H9 (cell line): Measurements from ENCODE around the gene FLACC1. TPM values are rescaled to one million over a fixed set of nuclear protein-coding genes. Genes with fewer than 3 reads are reported as not detected.

Source experiments
- DNase-seq: peaks from one replicate; pipeline ENCODE4 v3.0.0-alpha.2; 2017
- H2AFZ ChIP-seq: one replicate; pipeline ENCODE4 v1.6.1; 2013; ENCODE audit warnings: mild to moderate bottlenecking, low read length, control low read depth, moderate library complexity
- H2AK5ac ChIP-seq: 2 replicates; pipeline ENCODE4 v1.6.1; 2013; ENCODE audit warnings: low read length, control low read depth, mixed read lengths; ENCODE audit not compliant: insufficient read length
- H2BK120ac ChIP-seq: one replicate; pipeline ENCODE4 v1.6.1; 2013; ENCODE audit warnings: low read depth, mild to moderate bottlenecking, low read length, control low read depth, inconsistent platforms; ENCODE audit not compliant: poor library complexity, severe bottlenecking
- H2BK12ac ChIP-seq: 2 replicates; pipeline ENCODE4 v1.6.1; 2013; ENCODE audit warnings: low read length, control low read depth, mixed read lengths, low read depth; ENCODE audit not compliant: insufficient read length
- H2BK15ac ChIP-seq: 2 replicates; pipeline ENCODE4 v1.6.1; 2013; ENCODE audit warnings: low read depth, low read length, control low read depth
- H2BK20ac ChIP-seq: one replicate; pipeline ENCODE4 v1.6.1; 2013; ENCODE audit warnings: low read depth, mild to moderate bottlenecking, low read length, control low read depth, inconsistent platforms; ENCODE audit not compliant: poor library complexity, severe bottlenecking
- H2BK5ac ChIP-seq: 2 replicates; pipeline ENCODE4 v1.6.1; 2013; ENCODE audit warnings: low read length, control low read depth, mixed read lengths; ENCODE audit not compliant: insufficient read length
- H3K14ac ChIP-seq: 2 replicates; pipeline ENCODE4 v1.6.1; 2013; ENCODE audit warnings: low read length, control low read depth; ENCODE audit not compliant: insufficient read depth
- H3K18ac ChIP-seq: 2 replicates; pipeline ENCODE4 v1.6.1; 2013; ENCODE audit warnings: low read depth, mild to moderate bottlenecking, mixed read lengths, low read length, control low read depth; ENCODE audit not compliant: insufficient read length
- H3K23ac ChIP-seq: 2 replicates; pipeline ENCODE4 v1.6.1; 2013; ENCODE audit warnings: low read length, control low read depth, mixed read lengths, low read depth; ENCODE audit not compliant: insufficient read length
- H3K23me2 ChIP-seq: 2 replicates; pipeline ENCODE4 v1.6.1; 2013; ENCODE audit warnings: low read depth, mild to moderate bottlenecking, mixed read lengths, low read length, control low read depth; ENCODE audit not compliant: insufficient read length, poor library complexity, severe bottlenecking
- H3K27ac ChIP-seq: 2 replicates; pipeline ENCODE4 v1.5.1; 2013; ENCODE audit warnings: low read length, control low read depth, mixed read lengths, low read depth; ENCODE audit not compliant: insufficient read length
- H3K27me3 ChIP-seq: 2 replicates; pipeline ENCODE4 v1.6.1; 2013; ENCODE audit warnings: low read length, control low read depth, inconsistent platforms; ENCODE audit not compliant: insufficient read depth
- H3K4ac ChIP-seq: 2 replicates; pipeline ENCODE4 v1.6.1; 2013; ENCODE audit warnings: low read depth, mild to moderate bottlenecking, control low read depth, inconsistent platforms, low read length, moderate library complexity
- H3K4me1 ChIP-seq: 2 replicates; pipeline ENCODE4 v1.6.1; 2013; ENCODE audit warnings: low read length, control low read depth, inconsistent platforms; ENCODE audit not compliant: insufficient read depth
- H3K4me2 ChIP-seq: 2 replicates; pipeline ENCODE4 v1.6.1; 2013; ENCODE audit warnings: low read length, control low read depth, mixed read lengths; ENCODE audit not compliant: insufficient read length, insufficient read depth
- H3K56ac ChIP-seq: 2 replicates; pipeline ENCODE4 v1.6.1; 2013; ENCODE audit warnings: low read depth, mild to moderate bottlenecking, mixed read lengths, low read length, control low read depth; ENCODE audit not compliant: insufficient read length
- H3K79me1 ChIP-seq: 2 replicates; pipeline ENCODE4 v1.6.1; 2013; ENCODE audit warnings: low read depth, mild to moderate bottlenecking, moderate library complexity, low read length, control low read depth, inconsistent platforms; ENCODE audit not compliant: insufficient read depth, poor library complexity, severe bottlenecking
- H3K79me2 ChIP-seq: 2 replicates; pipeline ENCODE4 v1.6.1; 2013; ENCODE audit warnings: low read length, control low read depth, inconsistent platforms; ENCODE audit not compliant: insufficient read depth
- H3K9ac ChIP-seq: 2 replicates; pipeline ENCODE4 v1.6.1; 2013; ENCODE audit warnings: low read length, control low read depth, mixed read lengths; ENCODE audit not compliant: insufficient read length; ENCODE audit errors: extremely low read depth
- H3K9me3 ChIP-seq: one replicate; pipeline ENCODE4 v1.6.1; 2013; ENCODE audit warnings: low read depth, low read length, inconsistent platforms; ENCODE audit not compliant: control insufficient read depth
- H3T11ph ChIP-seq: one replicate; pipeline ENCODE4 v1.6.1; 2013; ENCODE audit warnings: mild to moderate bottlenecking, low read length, control low read depth, inconsistent platforms
- H4K20me1 ChIP-seq: one replicate; pipeline ENCODE4 v1.6.1; 2013; ENCODE audit not compliant: control insufficient read depth, insufficient read length, insufficient read depth
- H4K5ac ChIP-seq: 2 replicates; pipeline ENCODE4 v1.6.1; 2013; ENCODE audit warnings: low read depth, mild to moderate bottlenecking, mixed read lengths, low read length, control low read depth; ENCODE audit not compliant: insufficient read length
- H4K8ac ChIP-seq: replicated peaks from 2 replicates; pipeline ENCODE4 v1.6.1; 2013; ENCODE audit warnings: low read length, control low read depth, mixed read lengths, low read depth; ENCODE audit not compliant: insufficient read length
- H4K91ac ChIP-seq: 2 replicates; pipeline ENCODE4 v1.6.1; 2013; ENCODE audit warnings: low read depth, mild to moderate bottlenecking, moderate library complexity, mixed read lengths, low read length, control low read depth; ENCODE audit not compliant: insufficient read length
- H3K27ac Mint-ChIP-seq, 3 experiments: 2 replicates in 2 of 3; 3 replicates in 1 of 3; pipeline ENCODE4 v1.8.0; 2020 to 2021; ENCODE audit warnings: mixed read lengths in 3 of 3, mild to moderate bottlenecking in 1 of 3, moderate library complexity in 1 of 3
- H3K27me3 Mint-ChIP-seq: 2 replicates; pipeline ENCODE4 v1.8.0; 2021; ENCODE audit warnings: low read depth, mild to moderate bottlenecking, moderate library complexity, mixed read lengths
- H3K36me3 Mint-ChIP-seq, 3 experiments: 2 replicates in 2 of 3; 3 replicates in 1 of 3; pipeline ENCODE4 v1.8.0; 2020 to 2021; ENCODE audit warnings: low read depth in 3 of 3, mixed read lengths in 3 of 3; ENCODE audit not compliant: insufficient read depth in 1 of 3
- H3K4me1 Mint-ChIP-seq, 2 experiments: 2 replicates each; pipeline ENCODE4 v1.8.0; 2020; ENCODE audit warnings: mixed read lengths in 2 of 2
- H3K4me3 Mint-ChIP-seq, 2 experiments: 2 replicates in 1 of 2; 3 replicates in 1 of 2; pipeline ENCODE4 v1.8.0; 2020 to 2021; ENCODE audit warnings: mild to moderate bottlenecking in 2 of 2, mixed read lengths in 2 of 2, moderate library complexity in 1 of 2
- H3K9me3 Mint-ChIP-seq, 2 experiments: 2 replicates in 1 of 2; 3 replicates in 1 of 2; pipeline ENCODE4 v1.8.0; 2020; ENCODE audit warnings: mild to moderate bottlenecking in 2 of 2, mixed read lengths in 2 of 2, moderate library complexity in 1 of 2
- WGBS: extraction: QIAGEN DNeasy Blood & Tissue Kit; methylation state at CpG from one replicate; pipeline ENCODE4 v1.1.7; 2013; ENCODE audit warnings: missing lambda C conversion rate, low lambda C conversion rate, mixed read lengths; ENCODE audit not compliant: insufficient read length; ENCODE audit errors: extremely low coverage; 5-methylcytosine and 5-hydroxymethylcytosine counted together
- total RNA-seq: library from RNA; stranded (reverse); gene quantifications from 2 replicates; pipeline ENCODE4 v1.2.1, GENCODE V29; 2021
- TF ChIP-seq, protein P1 (sequence below): fragments of 200-600 bp; sonication (generic); conservative IDR thresholded peaks from 3 replicates; pipeline ENCODE4 v1.8.0; 2021; ENCODE audit warnings: antibody characterized with exemption, mild to moderate bottlenecking

Gene FLACC1
- total RNA-seq, 1 experiment from 2014 or later: 0.42 TPM

- Histone ChIP-seq H2AFZ (no peak overlapping the region), H3K23ac (no peak overlapping the region), H3K9me3 (no peaks in the 10 kb centered on the region), H3K4ac (no peak overlapping the region), H3K4me2 (no peak overlapping the region), H3T11ph (no peak overlapping the region), H3K9ac (no peak overlapping the region), H3K18ac (no peak overlapping the region), H3K27ac (no peak overlapping the region), H4K91ac (no peak overlapping the region), H2BK120ac (no peak overlapping the region), H4K20me1 (no peaks in the 10 kb centered on the region), H2BK15ac (no peak overlapping the region), H3K4me1 (peaks cover 11% of the 10 kb centered on the region), H2AK5ac (no peak overlapping the region), H2BK20ac (no peak overlapping the region), H4K5ac (no peak overlapping the region), H2BK12ac (no peak overlapping the region), H2BK5ac (no peak overlapping the region), H3K14ac (no peak overlapping the region), H3K27me3 (no peaks in the 10 kb centered on the region), H3K79me2 (no peaks in the 10 kb centered on the region), H3K56ac (no peak overlapping the region), H3K79me1 (no peaks in the 10 kb centered on the region), H4K8ac (no peak overlapping the region), H3K23me2 (no peaks in the 10 kb centered on the region)
- H3K9me3 Mint-ChIP-seq: no peaks in the 10 kb centered on the region
- no peaks in the 10 kb centered on the region; a peak in 1 of 7 replicates for H3K36me3 Mint-ChIP-seq
- no peak overlapping the region for H3K27ac Mint-ChIP-seq
- TF ChIP-seq, protein P1, sequence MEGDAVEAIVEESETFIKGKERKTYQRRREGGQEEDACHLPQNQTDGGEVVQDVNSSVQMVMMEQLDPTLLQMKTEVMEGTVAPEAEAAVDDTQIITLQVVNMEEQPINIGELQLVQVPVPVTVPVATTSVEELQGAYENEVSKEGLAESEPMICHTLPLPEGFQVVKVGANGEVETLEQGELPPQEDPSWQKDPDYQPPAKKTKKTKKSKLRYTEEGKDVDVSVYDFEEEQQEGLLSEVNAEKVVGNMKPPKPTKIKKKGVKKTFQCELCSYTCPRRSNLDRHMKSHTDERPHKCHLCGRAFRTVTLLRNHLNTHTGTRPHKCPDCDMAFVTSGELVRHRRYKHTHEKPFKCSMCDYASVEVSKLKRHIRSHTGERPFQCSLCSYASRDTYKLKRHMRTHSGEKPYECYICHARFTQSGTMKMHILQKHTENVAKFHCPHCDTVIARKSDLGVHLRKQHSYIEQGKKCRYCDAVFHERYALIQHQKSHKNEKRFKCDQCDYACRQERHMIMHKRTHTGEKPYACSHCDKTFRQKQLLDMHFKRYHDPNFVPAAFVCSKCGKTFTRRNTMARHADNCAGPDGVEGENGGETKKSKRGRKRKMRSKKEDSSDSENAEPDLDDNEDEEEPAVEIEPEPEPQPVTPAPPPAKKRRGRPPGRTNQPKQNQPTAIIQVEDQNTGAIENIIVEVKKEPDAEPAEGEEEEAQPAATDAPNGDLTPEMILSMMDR: no peak
- H3K27me3 Mint-ChIP-seq: no peaks in the 10 kb centered on the region; the same call in 1 of the 2 replicates
- DNase-seq: no peak
- H3K4me3 Mint-ChIP-seq: no peak overlapping the region
- H3K4me1 Mint-ChIP-seq: peaks cover 28% of the 10 kb centered on the region in 2 experiments
- WGBS: no CpG with 5 or more reads among the region's 3 CpGs
Observed at GRCh38 chr2:201256082-201256481, 101.1 kb downstream of the FLACC1 start.
